GM12878 (cell line): ENCODE results near the gene OR2B2. TPM values are rescaled to one million over a fixed set of nuclear protein-coding genes. Genes with fewer than 3 reads are reported as not detected.

Source experiments
- ATF7 ChIP-seq: fragments of 450-650 bp; IDR thresholded peaks from 2 replicates; pipeline ENCODE4 v1.6.1; 2016; ENCODE audit warnings: low read depth, mild to moderate bottlenecking
- BRCA1 ChIP-seq: IDR thresholded peaks from 2 replicates; pipeline ENCODE4 v1.6.1; 2011; ENCODE audit warnings: low read depth, low read length, improper control_type of control experiment
- CBFB ChIP-seq: IDR thresholded peaks from 2 replicates; pipeline ENCODE4 v1.6.1; 2016; ENCODE audit warnings: antibody characterized with exemption, low read depth
- CEBPB ChIP-seq, 2 experiments: fragments of 150-350 bp in 1 of 2; IDR thresholded peaks; 2 replicates each; pipeline ENCODE4 v1.6.1; 2012 to 2014; ENCODE audit warnings: low read depth in 2 of 2, low read length in 2 of 2, borderline replicate concordance in 1 of 2, inconsistent platforms in 1 of 2
- CREM ChIP-seq: IDR thresholded peaks from 2 replicates; pipeline ENCODE4 v1.6.1; 2014; ENCODE audit warnings: antibody characterized with exemption, low read depth
- HDAC2 ChIP-seq: fragments of 200-600 bp; sonication (generic); IDR thresholded peaks from 2 replicates; pipeline ENCODE4 v1.6.1; 2017
- HSF1 ChIP-seq: fragments of 150-350 bp; IDR thresholded peaks from 2 replicates; pipeline ENCODE4 v1.6.1; 2014; ENCODE audit warnings: mild to moderate bottlenecking, low read depth, low read length
- NFXL1 ChIP-seq: fragments of 450-650 bp; IDR thresholded peaks from 2 replicates; pipeline ENCODE4 v1.6.1; 2017; ENCODE audit warnings: antibody characterized with exemption, mild to moderate bottlenecking, borderline replicate concordance
- NR2F1 ChIP-seq: fragments of 450-650 bp; conservative IDR thresholded peaks from 2 replicates; pipeline ENCODE4 v1.6.1; 2017; ENCODE audit warnings: mild to moderate bottlenecking
- NRF1 ChIP-seq: conservative IDR thresholded peaks from 2 replicates; pipeline ENCODE4 v1.6.1; 2011; ENCODE audit warnings: mild to moderate bottlenecking, low read depth, low read length, improper control_type of control experiment
- SIN3A ChIP-seq: IDR thresholded peaks from 2 replicates; pipeline ENCODE4 v1.6.1; 2012; ENCODE audit warnings: low read depth, low read length, improper control_type of control experiment
- SMC3 ChIP-seq: IDR thresholded peaks from 2 replicates; pipeline ENCODE4 v1.6.1; 2011; ENCODE audit warnings: low read length, improper control_type of control experiment, borderline replicate concordance
- SREBF1 ChIP-seq: IDR thresholded peaks from 2 replicates; pipeline ENCODE4 v1.6.1; 2012; ENCODE audit warnings: mild to moderate bottlenecking, low read length
- TCF7 ChIP-seq: IDR thresholded peaks from 2 replicates; pipeline ENCODE4 v1.6.1; 2014; ENCODE audit warnings: antibody characterized with exemption, borderline replicate concordance
- ZBED1 ChIP-seq: IDR thresholded peaks from 2 replicates; pipeline ENCODE4 v1.6.1; 2016; ENCODE audit warnings: borderline replicate concordance
- polyA plus RNA-seq, 11 experiments: library from polyadenylated mRNA; depleted of rRNA in 4 of 11; unstranded in 6 of 11; stranded (reverse) in 5 of 11; fragments of >200 nt; fragmentation: Nextera tagmentation in 4 of 11; fragmentation: Illumina TruSeq in 1 of 11; extraction: Ambion mirVana in 4 of 11; extraction: Trizol in 1 of 11; gene quantifications; 1 replicate in 1 of 11; 2 replicates in 10 of 11; pipeline versions ENCODE4 v1.2.1 to v1.2.3, GENCODE V29; 2011 to 2016; ENCODE audit warnings: inconsistent platforms in 2 of 11, missing spikeins in 2 of 11, low read depth in 1 of 11
- total RNA-seq, 4 experiments: library from RNA; depleted of rRNA in 3 of 4; stranded (reverse); fragments of >200 nt in 3 of 4; fragmentation: Illumina TruSeq in 1 of 4; extraction: Trizol in 1 of 4; gene quantifications; 2 replicates each; pipeline versions ENCODE4 v1.2.1 to v1.2.3, GENCODE V29; 2013 to 2021

The OR2B2 gene
- total and polyA plus RNA-seq, 10 of the 15 experiments (the other 5 are each of a cell fraction or from before 2014, with no cell fraction given) = not detected

GRCh38 chr6:27893059-27893835 lies 18.9 kb downstream of the OR2B2 start (continued):
- no peak for TF ChIP-seq HSF1
- peak; percentile 55 for TF ChIP-seq ATF7
- TF ChIP-seq BRCA1 = no peak
- peak; percentile 97 for TF ChIP-seq CBFB
- TF ChIP-seq NFXL1 = peak; percentile 99
- TF ChIP-seq ZBED1 = peak; percentile 98
- TF ChIP-seq SIN3A = no peak; the same call in 1 of the 2 replicates
- TF ChIP-seq SREBF1 = no peak
- TF ChIP-seq CEBPB (IDR thresholded peaks at IDR 0.05; ENCODE audit: borderline replicate concordance in 1 of 2, low read depth in 2 of 2, low read length in 2 of 2) = peak in 1 of 2 experiments; percentile 75; a peak in 2 of 4 replicates
- TF ChIP-seq NR2F1 = peak; percentile 52; the same call in 1 of the 2 replicates
- 0 out of 2 replicates have a peak, but pooled peaks have one; percentile 24 for TF ChIP-seq CREM
- no peak for TF ChIP-seq SMC3
- TF ChIP-seq TCF7 = no peak
- TF ChIP-seq NRF1 = 0 out of 2 replicates have a peak, but pooled peaks have one; percentile 3
- no peak for TF ChIP-seq HDAC2
